HG02981 (cell line): ENCODE measurements around the gene INSC.
A peak's percentile ranks its signal among the peaks of the same experiment; 100 is the strongest.

ENCODE experiments used
- ATAC-seq: cut with Tn5 transposase; IDR thresholded peaks from one replicate; pipeline ENCODE4 v1.9.1; 2021; ENCODE audit warnings: mild to moderate bottlenecking, moderate library complexity; ENCODE audit not compliant: unreplicated experiment

Gene INSC

DNA sequence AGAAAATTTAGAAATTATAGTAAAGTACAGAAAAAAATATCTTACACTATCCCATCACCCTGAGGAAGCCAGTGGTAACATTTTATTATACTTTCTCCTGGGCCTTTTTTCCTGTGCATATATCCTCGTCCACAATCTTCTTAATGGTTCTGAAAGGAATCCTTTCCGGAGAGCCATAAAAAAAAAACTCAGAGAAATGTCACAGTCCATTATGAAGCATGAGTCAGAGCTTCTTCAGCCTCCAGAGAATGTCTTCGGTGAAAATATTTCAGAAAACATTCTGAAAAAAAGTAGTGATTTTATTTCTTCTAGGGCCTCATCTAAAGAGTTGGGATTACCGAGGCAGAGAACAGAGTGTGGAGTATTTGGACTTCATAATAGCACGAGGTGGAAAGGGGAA, 163.4 kb downstream of the INSC start:
- ATAC-seq = no peak

DNA sequence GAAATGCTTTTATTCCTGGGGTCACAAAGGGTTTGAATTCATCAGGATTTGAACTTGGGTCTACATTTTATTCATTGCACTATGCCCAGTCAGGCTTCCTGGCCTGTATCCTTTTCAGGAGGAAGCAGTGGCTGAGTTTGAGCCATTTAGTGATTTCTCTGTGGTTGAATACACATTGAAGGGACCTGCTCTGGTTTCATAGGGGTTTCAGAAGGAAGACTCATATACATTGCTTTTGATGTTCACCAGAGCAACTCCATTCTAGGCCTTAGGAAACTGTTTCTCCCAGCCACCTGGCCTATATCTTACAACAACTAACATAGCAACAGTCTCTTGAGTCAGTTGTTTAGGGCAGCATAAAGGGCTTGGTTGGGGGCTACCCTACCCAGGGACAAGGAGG, 165.7 kb downstream of the INSC start:
- ATAC-seq = peak; percentile 69

DNA sequence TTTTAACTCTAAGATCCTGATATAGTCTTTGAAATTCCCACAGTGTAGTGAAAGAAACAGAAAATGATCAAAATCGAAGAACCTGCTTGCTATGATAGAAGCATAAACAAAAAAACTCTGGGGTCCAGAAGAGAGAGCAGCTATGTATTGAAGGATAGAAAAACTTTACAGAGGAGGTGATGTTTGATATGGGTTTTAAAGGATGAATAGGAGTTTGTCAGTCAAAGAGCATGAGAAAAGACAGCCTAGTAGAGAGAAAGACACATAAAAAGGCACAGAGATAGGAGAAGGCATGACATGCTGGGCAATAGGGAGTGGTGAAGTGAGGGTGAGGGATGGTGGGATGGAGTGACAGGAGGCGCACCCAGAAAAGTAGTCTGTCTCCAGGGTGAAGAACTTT, 168.0 kb downstream of the INSC start:
- ATAC-seq = no peak

DNA sequence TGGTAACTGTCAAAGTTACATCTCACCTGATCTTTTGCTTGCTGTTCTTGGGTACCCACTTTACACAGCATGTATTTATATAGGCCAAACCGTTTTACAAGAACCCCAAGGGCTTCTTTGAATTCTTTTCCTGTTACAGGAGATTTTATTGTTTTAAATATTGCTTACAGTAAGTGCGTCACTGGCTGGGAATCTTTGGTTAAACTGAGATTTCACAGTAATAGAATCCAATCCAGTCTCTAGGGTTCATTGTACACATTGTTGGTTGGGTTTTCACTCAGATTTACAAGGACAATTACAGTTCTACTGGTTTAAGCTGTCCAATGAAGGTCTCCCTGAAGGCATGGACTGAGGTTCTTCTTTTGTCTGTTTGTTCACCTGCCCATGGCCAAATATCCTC, 171.7 kb downstream of the INSC start:
- no peak for ATAC-seq

DNA sequence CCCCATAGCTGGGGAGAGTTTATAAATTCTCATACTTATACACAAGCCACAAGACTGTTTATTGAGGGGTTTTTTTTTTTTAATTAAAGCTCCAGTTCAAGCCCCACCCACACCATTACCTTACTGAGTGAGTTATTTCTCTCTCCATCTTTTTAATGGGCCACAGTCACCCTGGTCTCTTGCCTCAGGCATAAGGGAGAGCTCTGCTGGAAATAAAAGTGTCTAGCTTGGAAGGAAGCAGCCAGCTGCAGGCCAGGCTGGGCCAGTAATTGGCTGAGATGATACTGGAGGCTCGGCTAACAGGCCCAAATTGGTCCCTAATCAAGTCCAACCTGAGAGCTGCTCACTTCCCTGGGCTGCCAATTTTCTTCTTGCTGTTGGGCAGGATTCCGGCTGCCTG, 174.1 kb downstream of the INSC start:
- no peak for ATAC-seq

DNA sequence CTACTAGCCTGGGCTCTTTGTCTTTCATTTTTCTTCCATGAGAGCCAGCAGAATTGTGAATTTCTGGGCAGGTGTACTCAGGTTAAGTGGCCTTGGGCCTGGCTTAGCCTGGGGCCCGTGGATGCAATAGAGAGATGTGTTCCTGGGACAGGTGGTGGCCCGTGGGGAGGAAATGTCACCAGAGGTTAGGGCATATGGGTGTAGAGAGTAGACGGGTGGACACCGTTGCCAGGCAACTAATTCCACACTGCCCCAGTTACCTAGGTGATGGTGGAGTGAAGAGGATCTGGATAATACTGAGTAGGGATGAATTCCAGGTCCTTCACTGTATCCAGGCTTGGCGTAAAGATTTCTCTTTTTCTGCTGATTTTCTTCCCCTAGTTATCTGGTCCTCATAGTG, 175.0 kb downstream of the INSC start:
- no peak for ATAC-seq

DNA sequence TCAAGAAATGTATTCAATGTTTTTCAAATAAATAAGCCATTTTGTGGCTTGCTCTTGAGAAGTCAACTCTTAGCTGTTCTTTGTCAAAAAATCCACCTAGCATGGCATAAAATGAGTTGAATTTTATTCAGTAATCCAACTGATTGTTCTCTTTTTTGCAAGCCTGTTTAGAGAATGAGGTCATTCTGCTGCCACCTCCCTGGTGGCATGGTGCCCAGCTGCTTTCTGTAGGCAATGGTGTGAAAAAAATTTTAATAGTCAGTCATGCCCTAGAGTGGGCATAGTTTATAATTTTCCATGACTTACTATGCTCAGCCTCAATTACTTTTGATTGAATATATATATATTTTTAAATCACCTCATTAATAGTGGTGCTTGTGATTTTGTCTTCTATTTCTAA, 177.2 kb downstream of the INSC start:
- no peak for ATAC-seq

DNA sequence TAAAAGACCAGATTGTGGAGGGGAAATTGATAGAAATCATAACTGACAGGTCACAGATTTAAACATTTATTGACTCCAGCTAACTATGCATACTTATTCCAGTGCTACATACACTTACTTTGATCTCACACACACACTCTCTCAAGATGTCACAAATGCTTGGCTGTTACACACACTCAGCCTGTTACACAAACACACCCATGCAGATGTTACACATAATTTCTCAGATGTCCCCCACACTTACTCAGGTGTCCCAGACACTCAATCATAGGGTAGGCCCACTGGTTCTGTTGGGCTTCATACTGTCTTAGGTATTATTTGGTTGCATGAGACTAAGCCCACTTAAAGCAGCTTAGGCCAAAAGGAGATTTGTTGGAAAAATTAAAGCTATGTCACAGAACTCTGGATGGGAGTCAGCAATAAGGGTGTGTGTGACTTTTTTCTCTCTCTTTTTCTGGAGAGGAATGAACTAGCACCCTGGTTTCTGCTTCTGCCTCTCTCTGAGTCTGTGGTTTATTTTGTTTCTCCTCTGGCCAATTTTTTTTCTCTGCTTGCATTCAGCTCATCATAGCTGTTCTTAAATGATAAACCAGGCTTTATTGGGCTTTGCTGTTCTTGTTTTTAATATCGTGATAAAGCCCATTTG, 179.4 kb downstream of the INSC start:
- no peak for ATAC-seq

DNA sequence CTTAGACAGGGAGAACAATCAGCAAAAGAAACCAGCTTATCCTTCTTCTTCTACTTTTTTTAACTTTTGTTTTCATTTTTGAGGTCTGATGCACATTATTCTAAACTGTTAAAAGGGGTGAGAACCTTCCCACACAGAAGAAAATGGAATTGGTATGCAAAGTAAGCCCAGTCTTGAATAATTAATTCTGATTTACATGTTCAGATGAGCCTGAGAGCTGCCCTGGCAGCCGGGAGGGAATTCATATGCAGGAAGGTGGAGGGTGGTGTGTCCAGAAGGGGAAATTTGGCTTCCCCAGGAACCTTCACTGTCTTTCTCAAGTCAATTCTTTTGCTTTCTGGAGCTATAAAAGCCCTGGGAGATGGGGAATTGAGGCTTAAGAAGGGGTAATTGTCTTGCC, 181.0 kb downstream of the INSC start:
- ATAC-seq = no peak
